Measurements from ENCODE around the gene CREB3L1.
A peak's percentile ranks its signal among the peaks of the same experiment; 100 is the strongest.

CREB3L1 gene

DNA sequence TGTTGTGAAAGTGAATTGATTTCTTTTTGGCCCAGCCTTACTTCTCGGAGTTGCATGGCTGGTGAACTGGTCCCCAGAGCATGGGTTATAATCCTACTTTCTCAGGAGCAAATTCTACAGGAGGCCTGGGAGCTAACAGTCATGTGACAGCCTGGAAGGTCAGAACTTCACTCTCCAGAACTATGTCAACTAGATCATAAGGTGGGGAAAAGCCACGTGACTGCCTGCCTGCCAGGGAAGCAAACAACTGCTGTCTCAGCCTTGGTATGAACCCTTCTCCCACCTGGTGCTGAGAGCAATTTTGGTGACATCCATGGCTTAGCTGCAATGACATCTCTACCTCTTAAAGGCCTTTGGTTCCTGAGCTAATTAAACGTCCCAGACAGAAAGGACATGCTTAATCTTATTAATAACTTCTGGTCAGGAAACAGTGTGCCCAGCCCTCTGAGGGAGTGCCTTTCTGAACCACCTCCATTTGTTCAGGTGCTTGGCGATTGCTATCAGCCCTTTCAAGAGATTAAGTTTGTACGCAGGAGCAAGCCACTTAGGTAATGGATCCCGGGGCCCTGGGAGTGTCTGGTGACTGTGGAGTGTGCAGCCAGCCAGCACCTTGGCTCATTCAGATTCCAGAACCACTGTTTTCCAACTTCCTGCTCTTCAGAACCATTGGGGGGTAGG lies 1.4 kb upstream of the CREB3L1 start:
- no peak for DNase-seq

GRCh38 chr11:46277313-46277621 lies 195 bp upstream of the CREB3L1 start:
- no peak for DNase-seq

GRCh38 chr11:46278387-46279125 lies 1.1 kb downstream of the CREB3L1 start:
- DNase-seq = peak in 1 of 2 donors; percentile 19

- no peak for DNase-seq
These were observed 2.0 kb downstream of the CREB3L1 start for GRCh38 chr11:46279126-46280099.

DNA sequence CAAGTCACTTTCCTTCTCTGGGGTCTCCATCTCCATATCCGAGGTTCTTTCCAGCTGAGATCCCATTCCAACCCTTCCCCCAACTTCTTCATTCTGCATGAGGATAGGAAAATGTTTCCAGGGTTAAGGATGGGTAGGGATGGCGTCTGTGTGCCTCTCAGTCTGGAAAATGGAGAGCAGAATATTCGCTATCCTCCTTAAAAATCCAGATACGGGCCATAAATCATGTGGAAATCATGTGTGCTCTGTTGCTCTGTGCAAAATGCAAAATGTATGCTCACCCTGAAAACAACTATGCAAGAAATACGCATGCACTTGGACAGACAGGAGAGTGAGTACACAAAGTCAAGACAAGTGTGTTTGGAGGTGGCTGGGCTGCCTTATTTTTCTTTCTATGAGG lies 3.2 kb downstream of the CREB3L1 start:
- DNase-seq = no peak

DNA sequence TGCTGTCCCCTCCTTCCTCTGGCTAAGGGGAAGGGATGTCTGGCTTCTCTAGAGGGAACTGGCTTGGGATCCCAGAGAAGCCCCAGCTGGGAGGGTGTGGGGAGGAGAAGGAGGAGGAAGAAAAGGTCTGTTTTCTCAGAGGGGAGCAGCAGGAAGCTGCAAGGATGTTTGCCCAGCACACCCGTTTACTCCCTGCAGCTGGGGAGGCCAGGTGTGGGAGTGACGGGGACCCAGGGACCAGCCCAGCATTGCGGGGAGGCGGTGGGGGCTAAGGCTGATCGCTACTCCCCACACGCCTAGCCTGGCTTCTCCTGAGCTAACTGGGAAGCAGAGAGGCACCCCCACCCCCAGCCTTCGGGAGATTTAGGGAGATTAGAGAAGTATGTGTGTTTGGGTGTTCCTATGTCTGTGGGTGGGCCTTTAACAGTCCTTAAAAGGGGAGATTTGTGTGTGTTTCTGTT lies 3.9 kb downstream of the CREB3L1 start:
- no peak for DNase-seq

DNA sequence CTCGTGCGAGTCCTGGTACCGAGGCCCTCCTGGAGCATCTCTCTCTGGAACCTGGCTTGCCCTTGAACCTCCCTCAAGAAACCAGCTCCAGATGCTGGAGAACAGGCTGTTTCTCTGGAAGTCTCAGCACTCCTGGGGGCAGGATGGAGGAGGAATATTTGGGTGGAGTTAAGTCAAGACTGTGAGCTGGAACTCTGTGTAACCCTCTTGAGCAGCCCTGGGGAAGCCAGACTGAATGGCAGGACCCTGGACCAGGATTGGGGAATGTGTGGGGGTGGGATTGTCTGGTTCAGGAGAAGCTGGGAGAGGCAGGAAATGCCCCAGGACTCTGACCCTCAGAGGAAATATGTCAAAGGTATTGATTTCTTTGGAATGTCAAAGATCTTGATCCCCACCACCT lies 7.7 kb downstream of the CREB3L1 start:
- DNase-seq = no peak

DNA sequence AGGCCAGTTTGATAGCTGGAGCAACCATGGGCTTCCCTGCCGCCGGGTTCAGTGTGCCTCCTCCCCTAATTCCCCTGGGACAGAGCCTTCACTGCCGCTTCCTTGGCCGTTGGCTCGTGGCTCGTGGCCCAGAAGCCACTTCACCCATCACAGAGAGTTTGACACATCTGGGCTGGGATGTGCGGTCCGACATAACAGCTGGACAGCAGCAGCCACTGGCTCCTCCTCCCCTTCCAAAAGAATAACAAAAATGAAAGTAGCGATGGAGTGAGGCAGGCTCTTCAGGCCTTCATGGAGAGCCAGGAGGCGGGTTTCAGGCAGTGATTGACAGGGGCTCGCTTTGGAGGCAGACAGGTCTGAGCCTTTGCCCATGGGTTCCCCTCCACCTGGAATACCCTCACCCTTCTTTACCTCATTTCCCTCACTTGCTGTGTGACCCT lies 8.2 kb downstream of the CREB3L1 start:
- DNase-seq = no peak

DNA sequence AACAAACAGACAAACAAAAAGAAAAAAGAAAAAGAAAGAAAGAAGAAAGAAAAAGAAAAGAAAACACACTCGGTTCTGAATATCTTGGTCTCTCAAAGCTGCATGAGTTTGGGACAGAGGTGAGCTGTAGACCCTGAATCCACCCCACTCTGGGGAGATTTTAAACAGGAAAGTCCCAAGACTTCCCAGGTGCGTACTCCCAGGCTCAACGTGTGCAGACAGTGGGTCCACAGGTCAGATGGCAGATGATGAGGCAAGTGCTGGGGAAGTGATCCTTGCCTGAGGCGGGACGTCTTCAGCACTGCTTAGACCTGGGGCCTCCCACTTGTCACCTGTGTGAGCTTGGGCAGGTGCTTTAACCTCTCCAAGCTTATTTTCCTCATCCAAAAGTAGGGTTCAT lies 9.3 kb downstream of the CREB3L1 start:
- DNase-seq = no peak

GRCh38 chr11:46288451-46288850 lies 11.0 kb downstream of the CREB3L1 start:
- no peak for DNase-seq

DNA sequence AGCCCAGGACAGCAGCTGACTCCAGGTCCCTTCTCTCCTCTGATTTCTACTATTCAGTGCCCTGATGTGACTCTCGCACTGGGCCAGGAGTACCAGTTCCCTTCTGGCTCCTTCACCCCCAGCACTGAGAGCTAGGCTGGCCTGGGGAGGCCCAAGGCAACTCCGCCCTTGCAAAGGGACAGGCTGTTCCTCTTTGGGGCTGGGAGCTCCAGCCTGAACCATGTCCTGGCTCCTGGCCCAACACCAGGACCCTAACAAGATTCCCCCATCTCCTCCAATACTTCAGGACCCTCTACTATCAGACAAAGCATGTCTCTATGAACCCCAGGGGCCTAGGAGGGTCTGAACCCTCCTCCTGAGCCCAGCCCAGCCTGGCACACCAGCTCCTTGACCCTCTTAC lies 12.5 kb downstream of the CREB3L1 start:
- no peak for DNase-seq

DNA sequence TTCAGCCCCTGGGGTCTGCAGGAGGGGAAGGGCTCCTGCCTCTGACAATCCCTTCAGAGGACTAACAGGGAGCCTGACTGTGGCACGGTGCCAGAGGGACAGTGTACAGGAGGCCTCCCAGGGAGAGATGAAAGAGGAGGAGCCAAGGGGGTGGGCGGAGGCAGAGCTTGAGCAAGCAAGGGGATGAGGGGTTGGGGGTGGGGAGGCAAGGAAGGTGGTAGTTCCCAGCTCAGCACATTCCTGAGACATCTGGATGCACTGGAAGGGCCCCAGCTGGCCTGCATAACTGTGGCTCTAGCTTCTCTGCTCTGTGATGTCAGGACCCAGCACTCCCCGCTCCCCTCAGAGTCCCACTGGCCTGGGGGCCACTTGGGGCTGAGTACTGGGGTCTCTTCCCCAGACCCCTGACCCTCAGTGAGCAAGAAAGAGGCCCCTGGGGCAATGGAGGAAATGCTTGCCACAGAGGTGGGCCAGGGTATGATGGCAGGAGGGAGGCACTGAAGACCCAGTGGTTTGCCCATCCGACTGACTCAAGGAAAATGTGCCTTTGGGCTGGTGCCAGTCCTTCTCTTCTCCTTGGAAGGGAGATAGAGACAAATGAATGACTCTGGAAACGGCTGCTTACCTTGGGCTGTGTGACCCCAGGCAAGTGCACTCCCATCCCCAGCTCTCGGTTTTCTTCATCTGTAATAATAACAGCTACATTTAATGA lies 13.3 kb downstream of the CREB3L1 start:
- no peak for DNase-seq

DNA sequence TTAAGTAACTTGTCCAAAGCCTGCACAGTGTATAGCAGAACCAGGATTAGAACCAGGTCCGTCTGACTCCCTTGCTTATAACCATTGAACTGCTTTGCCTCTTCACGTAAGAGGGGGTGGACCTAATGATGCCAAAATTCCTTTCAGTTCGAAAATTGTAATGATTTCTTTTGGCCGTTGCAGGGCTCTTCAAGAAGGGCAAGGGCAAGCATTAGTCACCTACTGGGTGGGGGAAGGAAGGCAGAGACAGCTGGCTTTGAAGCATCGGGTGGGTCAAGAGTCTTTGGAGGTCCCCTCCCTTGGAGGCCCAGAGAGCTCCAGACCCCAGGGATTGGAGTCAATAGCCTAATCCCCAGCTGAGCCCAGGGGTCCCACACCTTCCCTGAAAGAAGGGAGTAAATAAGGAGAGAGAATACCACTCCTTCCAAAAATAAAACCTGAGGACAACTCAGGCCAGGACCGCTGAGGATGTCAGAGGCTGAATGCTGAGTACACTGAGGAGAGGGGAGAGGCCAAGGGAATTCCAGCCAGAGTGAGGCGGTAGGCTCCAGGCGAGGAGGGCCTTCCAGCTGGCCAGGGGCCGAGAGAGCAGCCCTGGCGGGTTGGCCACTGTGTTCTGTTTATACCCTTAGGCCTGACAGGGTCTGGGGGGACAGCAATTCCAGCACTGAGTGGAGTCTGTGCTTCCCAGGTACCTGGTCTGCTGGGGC lies 14.1 kb downstream of the CREB3L1 start:
- DNase-seq = no peak

DNA sequence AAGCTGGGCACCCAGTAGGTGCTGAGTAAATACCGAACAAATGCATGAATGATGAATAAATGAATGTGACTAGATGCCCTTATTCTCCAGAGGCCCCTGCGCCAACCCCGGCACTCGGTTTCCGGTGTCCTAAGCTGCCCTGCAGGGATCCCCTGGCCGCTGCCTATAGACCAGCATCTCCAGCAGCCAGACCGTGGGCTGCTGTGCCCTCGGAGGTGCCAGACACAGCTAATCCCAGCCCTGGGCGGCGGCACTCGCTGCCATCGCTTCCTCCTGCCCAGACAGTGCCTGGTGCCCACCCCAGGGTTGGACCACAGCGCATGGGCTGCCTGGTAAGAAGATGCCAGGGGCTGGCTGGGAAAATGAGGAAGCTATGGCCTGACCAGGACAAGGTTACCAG lies 15.6 kb downstream of the CREB3L1 start:
- DNase-seq = no peak

DNA sequence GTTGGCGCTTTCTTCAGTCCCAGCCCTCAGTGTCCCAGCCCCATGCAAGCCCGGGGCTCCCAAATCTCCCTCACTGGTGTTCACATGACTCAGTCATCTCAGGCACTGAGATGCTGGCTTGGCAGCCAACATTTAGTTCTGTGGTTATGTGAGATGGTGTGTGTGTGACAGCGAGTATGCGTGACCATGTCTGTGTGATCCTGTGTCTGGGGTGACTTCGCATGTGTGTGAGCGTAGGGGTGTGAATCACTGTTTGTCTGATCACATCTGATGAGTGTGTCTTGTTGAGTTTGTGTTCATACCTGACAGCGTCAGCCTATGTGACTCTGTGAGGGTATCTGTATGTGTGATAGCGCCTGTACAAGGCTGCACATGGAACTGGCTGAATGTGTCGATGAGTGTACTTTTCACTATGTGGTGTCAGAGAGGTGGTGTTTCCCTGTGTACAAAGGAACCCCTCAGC lies 16.2 kb downstream of the CREB3L1 start:
- DNase-seq = no peak

DNA sequence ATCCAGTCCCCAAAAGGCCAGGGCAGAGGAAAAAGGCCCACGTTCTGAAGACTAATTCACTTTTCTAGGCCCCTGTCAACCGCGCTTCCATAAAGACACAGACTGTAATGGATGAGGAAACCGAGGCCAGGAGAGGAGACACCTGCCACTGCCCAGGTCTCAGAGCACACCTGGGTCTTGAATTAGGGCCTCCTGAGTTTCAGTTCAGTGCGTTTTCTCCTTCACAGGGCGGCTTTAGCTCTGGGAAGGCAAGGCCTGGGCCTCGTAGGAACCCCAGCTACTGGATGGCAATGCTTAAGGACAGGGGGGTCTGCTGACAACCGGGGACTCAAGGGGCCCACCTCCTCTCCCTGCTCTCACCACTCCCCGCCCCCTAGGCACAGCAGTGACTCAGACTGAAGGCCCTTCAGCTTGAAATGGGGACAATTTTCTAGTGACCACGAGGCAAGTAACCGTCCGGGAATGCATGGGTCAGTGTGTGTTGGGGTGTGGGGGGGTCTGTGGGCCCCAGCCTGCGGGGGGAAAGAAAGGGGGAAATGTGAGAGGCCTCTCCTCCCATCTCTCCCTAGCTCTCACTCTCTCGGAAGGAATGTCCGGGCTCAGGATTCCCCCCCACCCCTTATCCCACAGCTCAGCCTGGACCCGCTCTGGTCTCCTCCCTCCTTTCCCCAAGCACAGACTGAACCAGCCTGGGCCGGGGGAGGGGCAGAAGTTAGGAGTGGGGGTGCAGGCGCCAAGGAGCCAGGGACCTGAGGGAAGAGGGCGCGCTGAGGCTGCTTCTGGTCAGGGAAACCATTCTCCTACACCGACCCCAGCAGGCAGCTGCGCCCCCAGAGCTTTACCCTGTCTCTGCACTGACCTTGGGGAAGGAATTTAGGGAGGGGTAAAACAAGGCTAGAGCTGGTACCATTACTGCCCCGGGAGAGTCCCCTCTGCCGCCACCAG lies 17.2 kb downstream of the CREB3L1 start:
- DNase-seq = no peak

- peak; percentile 36 to 57 for DNase-seq
These were observed 18.0 kb downstream of the CREB3L1 start for GRCh38 chr11:46295312-46296058.

DNA sequence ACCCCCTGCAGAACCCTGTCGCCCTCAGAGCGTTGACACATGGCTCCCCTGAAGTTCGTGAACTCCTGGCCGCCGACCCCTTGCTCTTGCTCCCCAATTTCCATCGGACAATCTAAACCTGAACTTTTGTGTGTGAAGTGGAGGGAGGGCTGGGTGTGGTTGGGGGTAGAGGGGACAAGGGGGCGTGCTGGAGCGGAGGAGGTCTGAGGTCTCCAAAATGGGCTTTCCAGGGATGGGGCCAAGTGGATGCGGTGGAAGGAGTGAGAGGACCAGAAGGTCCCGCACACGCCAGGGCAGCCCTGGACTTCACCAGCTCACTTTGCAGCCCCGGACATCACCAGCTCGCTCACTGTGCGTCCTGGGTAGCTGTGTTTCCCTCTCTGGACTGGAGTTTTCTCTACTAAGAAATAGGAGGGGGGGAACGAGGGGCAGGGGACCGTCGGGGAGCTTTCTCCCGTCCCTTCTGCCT lies 18.6 kb downstream of the CREB3L1 start:
- DNase-seq = no peak

- DNase-seq = no peak
These were observed 19.3 kb downstream of the CREB3L1 start for GRCh38 chr11:46296528-46297448.

Data from bone marrow (tissue), 2 donors.